ENCODE results near the gene MMP21.

GRCh38 chr10:125773687-125774543 is 1.7 kb downstream of the MMP21 start:
- TF ChIP-seq CTCF (IDR thresholded peaks at IDR 0.05) = no peak
- TF ChIP-seq POLR2A (IDR thresholded peaks at IDR 0.05) = no peak
